B cell (primary cell): ENCODE data around the gene ABCA4. TPM values are rescaled to one million over a fixed set of nuclear protein-coding genes. Genes with fewer than 3 reads are reported as not detected.

Source experiments
- ATAC-seq: fragments of 200-7000 bp; cut with Tn5 transposase; one replicate; pipeline ENCODE4 v1.10.0; 2021; ENCODE audit warnings: low read depth, mild to moderate bottlenecking, moderate number of reproducible peaks, moderate library complexity
- CTCF ChIA-PET: fragments of 350-600 bp; sonication (Branson Sonifier 250); formaldehyde crosslinking; loops from one replicate; lab custom pipeline; 2021; ENCODE audit warnings: antibody characterized with exemption, inconsistent platforms; lab: Charles Lee
- POLR2A ChIA-PET: fragments of 350-600 bp; sonication (Branson Sonifier 250); formaldehyde crosslinking; loops from one replicate; lab custom pipeline; 2021; ENCODE audit warnings: antibody characterized with exemption; lab: Charles Lee
- DNase-seq: peaks from one replicate; pipeline ENCODE4 v3.0.0; 2013
- H2AFZ ChIP-seq: 2 replicates; pipeline ENCODE4 v1.6.1; 2012; ENCODE audit warnings: mild to moderate bottlenecking, low read depth, low read length; ENCODE audit not compliant: insufficient read depth, poor library complexity, severe bottlenecking
- H3K27ac ChIP-seq, 2 donors: 1 replicate in 1 of 2; 2 replicates in 1 of 2; pipeline ENCODE4 v1.5.1; 2012 to 2013; ENCODE audit warnings: low read length in 2 of 2, mild to moderate bottlenecking in 2 of 2, moderate library complexity in 1 of 2
- H3K27me3 ChIP-seq, 4 experiments: fragments of 200-600 bp in 1 of 4; sonication (generic) in 1 of 4; replicated peaks in 1 of 4; 1 replicate in 2 of 4; 2 replicates in 2 of 4; pipeline versions ENCODE4 v1.6.1 to v1.7.0; 2013 to 2016; ENCODE audit warnings: low read length in 3 of 4, mild to moderate bottlenecking in 2 of 4, mixed read lengths in 1 of 4, moderate library complexity in 1 of 4; ENCODE audit not compliant: insufficient read depth in 4 of 4, control insufficient read depth in 3 of 4; ENCODE audit errors: control extremely low read depth in 1 of 4
- H3K36me3 ChIP-seq, 2 experiments: replicated peaks in 1 of 2; 1 replicate in 1 of 2; 2 replicates in 1 of 2; pipeline versions ENCODE4 v1.6.1 to v1.7.1; 2013; ENCODE audit warnings: low read length in 1 of 2; ENCODE audit not compliant: insufficient read depth in 2 of 2, control insufficient read depth in 1 of 2; ENCODE audit errors: control extremely low read depth in 1 of 2, extremely low read depth in 1 of 2
- H3K4me1 ChIP-seq, 2 donors: fragments of 200-600 bp in 1 of 2; sonication (generic) in 1 of 2; 1 replicate in 1 of 2; 2 replicates in 1 of 2; pipeline versions ENCODE4 v1.5.1 to v1.6.1; 2013 to 2017; ENCODE audit warnings: low read length in 2 of 2; ENCODE audit not compliant: control insufficient read depth in 2 of 2, insufficient read depth in 2 of 2
- H3K4me2 ChIP-seq: replicated peaks from 2 replicates; pipeline ENCODE3; 2012; ENCODE audit warnings: mild to moderate bottlenecking, low read depth, low read length; ENCODE audit not compliant: poor library complexity, severe bottlenecking
- H3K4me3 ChIP-seq, 5 experiments: fragments of 200-600 bp in 1 of 5; sonication (generic) in 1 of 5; 1 replicate in 3 of 5; 2 replicates in 2 of 5; pipeline versions ENCODE4 v1.5.1 to v1.7.0; 2011 to 2016; ENCODE audit warnings: low read length in 4 of 5, mild to moderate bottlenecking in 4 of 5, low read depth in 2 of 5, control low read depth in 1 of 5, moderate library complexity in 1 of 5; ENCODE audit not compliant: insufficient read depth in 1 of 5; ENCODE audit errors: control extremely low read depth in 1 of 5, extremely low read depth in 1 of 5
- H3K79me2 ChIP-seq: fragments of 200-600 bp; sonication (generic); one replicate; pipeline ENCODE4 v1.6.0; 2016; ENCODE audit warnings: low read length; ENCODE audit not compliant: control insufficient read depth, insufficient read depth
- H3K9ac ChIP-seq: fragments of 200-600 bp; sonication (generic); 2 replicates; pipeline ENCODE4 v1.6.1; 2017; ENCODE audit warnings: mild to moderate bottlenecking, low read length, moderate library complexity
- H3K9me3 ChIP-seq, 3 donors: one replicate each; pipeline versions ENCODE4 v1.6.1 to v1.7.1; 2013; ENCODE audit warnings: low read length in 2 of 3; ENCODE audit not compliant: control insufficient read depth in 2 of 3, insufficient read depth in 1 of 3; ENCODE audit errors: control extremely low read depth in 1 of 3
- H4K20me1 ChIP-seq: 2 replicates; pipeline ENCODE4 v1.6.0; 2012; ENCODE audit warnings: mild to moderate bottlenecking, low read length; ENCODE audit not compliant: insufficient read depth, control insufficient read depth, poor library complexity, severe bottlenecking
- H3K27ac Mint-ChIP-seq: one replicate; pipeline ENCODE4 v1.8.0; 2021; ENCODE audit warnings: mixed read lengths
- H3K27me3 Mint-ChIP-seq: one replicate; pipeline ENCODE4 v1.8.0; 2021; ENCODE audit warnings: mixed read lengths
- H3K4me1 Mint-ChIP-seq: one replicate; pipeline ENCODE4 v1.8.0; 2021; ENCODE audit warnings: mixed read lengths
- H3K4me3 Mint-ChIP-seq: one replicate; pipeline ENCODE4 v1.8.0; 2021; ENCODE audit warnings: mixed read lengths
- H3K9me3 Mint-ChIP-seq: one replicate; pipeline ENCODE4 v1.8.0; 2022; ENCODE audit warnings: mixed read lengths; ENCODE audit not compliant: insufficient read depth
- EZH2 ChIP-seq: IDR thresholded peaks from 2 replicates; pipeline ENCODE4 v1.6.1; 2012; ENCODE audit warnings: borderline replicate concordance, low read depth, mild to moderate bottlenecking, moderate library complexity, low read length; ENCODE audit not compliant: insufficient read depth, poor library complexity, severe bottlenecking
- WGBS: methylation state at CpG from one replicate; pipeline ENCODE4 v1.1.5; 2013; ENCODE audit warnings: missing lambda C conversion rate; ENCODE audit not compliant: insufficient coverage; 5-methylcytosine and 5-hydroxymethylcytosine counted together
- intact Hi-C: fragments of 100-400 bp; cut with micrococcal nuclease; formaldehyde crosslinking; loops from one replicate; pipeline ENCODE4 v1.10.0; 2022
- polyA plus RNA-seq: library from polyadenylated mRNA; depleted of rRNA; stranded (reverse); fragments of >200 nt; gene quantifications from 2 replicates; pipeline ENCODE4 v1.2.3, GENCODE V29; 2012
- total RNA-seq, 2 donors: library from RNA; stranded (reverse); fragments of 120-200 nt in 1 of 2; gene quantifications; 1 replicate in 1 of 2; 2 replicates in 1 of 2; pipeline versions ENCODE4 v1.2.3 to v1.2.4, GENCODE V29; 2013 to 2022
- TF ChIP-seq, protein P1 (sequence below): fragments of 200-600 bp; IDR thresholded peaks from one replicate; pipeline ENCODE4 v1.8.0; 2022; ENCODE audit warnings: antibody characterized with exemption, mild to moderate bottlenecking

ABCA4 gene
- total and polyA plus RNA-seq, 2 donors (not counting 1 experiment from before 2014, with no cell fraction given): not detected

GRCh38 chr1:94079080-94079940, 41.6 kb downstream of the ABCA4 start:
- Histone ChIP-seq H3K36me3 (no peaks in the 10 kb centered on the region), H2AFZ (no peak overlapping the region), H3K4me3 (no peak overlapping the region), H3K27me3 (peaks cover 0 to 3% (median 0%) of the 10 kb centered on the region in 4 experiments), H3K79me2 (no peaks in the 10 kb centered on the region), H4K20me1 (no peaks in the 10 kb centered on the region), H3K9ac (no peak overlapping the region), H3K4me2 (no peak overlapping the region), H3K9me3 (no peaks in the 10 kb centered on the region), H3K4me1 (no peaks in the 10 kb centered on the region), H3K27ac (no peak overlapping the region)
- ChIA-PET CTCF (interaction anchor here (0.8 kb wide), 1 partner anchor 723 kb away, joined by 3 read pairs; no protein-coding TSS in a partner anchor), POLR2A (no interaction called here)
- no peak for ATAC-seq
- H3K9me3 Mint-ChIP-seq: no peaks in the 10 kb centered on the region
- intact Hi-C loops: no loop called here
- no peak for DNase-seq
- H3K27ac Mint-ChIP-seq: no peak overlapping the region
- peaks cover 16% of the 10 kb centered on the region for H3K27me3 Mint-ChIP-seq
- H3K4me3 Mint-ChIP-seq: no peak overlapping the region
- WGBS: 90% methylated on average over 5 of the region's 6 CpGs
- TF ChIP-seq, protein P1, sequence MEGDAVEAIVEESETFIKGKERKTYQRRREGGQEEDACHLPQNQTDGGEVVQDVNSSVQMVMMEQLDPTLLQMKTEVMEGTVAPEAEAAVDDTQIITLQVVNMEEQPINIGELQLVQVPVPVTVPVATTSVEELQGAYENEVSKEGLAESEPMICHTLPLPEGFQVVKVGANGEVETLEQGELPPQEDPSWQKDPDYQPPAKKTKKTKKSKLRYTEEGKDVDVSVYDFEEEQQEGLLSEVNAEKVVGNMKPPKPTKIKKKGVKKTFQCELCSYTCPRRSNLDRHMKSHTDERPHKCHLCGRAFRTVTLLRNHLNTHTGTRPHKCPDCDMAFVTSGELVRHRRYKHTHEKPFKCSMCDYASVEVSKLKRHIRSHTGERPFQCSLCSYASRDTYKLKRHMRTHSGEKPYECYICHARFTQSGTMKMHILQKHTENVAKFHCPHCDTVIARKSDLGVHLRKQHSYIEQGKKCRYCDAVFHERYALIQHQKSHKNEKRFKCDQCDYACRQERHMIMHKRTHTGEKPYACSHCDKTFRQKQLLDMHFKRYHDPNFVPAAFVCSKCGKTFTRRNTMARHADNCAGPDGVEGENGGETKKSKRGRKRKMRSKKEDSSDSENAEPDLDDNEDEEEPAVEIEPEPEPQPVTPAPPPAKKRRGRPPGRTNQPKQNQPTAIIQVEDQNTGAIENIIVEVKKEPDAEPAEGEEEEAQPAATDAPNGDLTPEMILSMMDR: no peak
- TF ChIP-seq EZH2: no peak
- no peaks in the 10 kb centered on the region for H3K4me1 Mint-ChIP-seq

DNA sequence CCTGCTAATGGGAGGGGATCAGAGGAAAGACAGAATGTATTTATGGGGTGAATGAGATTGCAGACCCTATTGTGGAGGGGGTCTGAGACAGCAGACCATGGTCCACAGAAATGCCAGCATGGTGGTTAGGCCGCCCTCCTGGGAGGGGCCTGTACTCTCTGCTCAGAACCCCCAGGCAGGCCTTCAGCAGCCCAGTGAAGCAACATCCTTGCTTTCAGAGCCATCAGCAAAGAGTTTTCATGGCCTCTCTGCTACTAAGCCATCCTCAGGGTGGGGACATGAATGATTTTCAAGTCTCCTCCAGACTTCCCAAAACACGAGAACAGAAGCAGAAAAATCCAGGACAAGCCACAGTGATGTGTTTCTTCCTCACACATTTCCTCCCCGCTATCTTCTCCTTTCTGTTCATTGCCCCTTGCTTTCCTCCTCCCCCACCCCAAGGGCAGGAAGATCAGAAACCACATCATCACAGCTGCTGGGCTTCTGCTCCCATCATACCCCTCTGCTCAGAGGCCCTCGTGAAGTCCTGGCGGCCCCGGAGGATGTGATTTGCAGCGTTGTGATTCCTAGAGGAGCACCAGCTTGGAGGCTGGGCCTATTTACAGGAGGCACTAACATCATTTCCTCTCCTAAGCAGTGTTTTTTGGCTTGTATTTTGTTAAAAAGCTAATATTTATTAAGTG, 48.0 kb downstream of the ABCA4 start:
- DNase-seq (no peak), ATAC-seq (no peak)
- 28% methylated on average over 3 of the region's 7 CpGs for WGBS
- Histone ChIP-seq H3K27ac (no peak overlapping the region), H3K9me3 (no peaks in the 10 kb centered on the region), H3K4me3 (no peak overlapping the region), H3K9ac (no peak overlapping the region), H2AFZ (peak overlapping the region; percentile 50), H3K36me3 (no peaks in the 10 kb centered on the region), H3K4me2 (no peak overlapping the region), H3K27me3 (no peaks in the 10 kb centered on the region), H4K20me1 (no peaks in the 10 kb centered on the region), H3K79me2 (no peaks in the 10 kb centered on the region), H3K4me1 (no peaks in the 10 kb centered on the region)
- ChIA-PET CTCF (no interaction called here), POLR2A (no interaction called here)
- no peak overlapping the region for H3K4me3 Mint-ChIP-seq
- peaks cover 24% of the 10 kb centered on the region for H3K27me3 Mint-ChIP-seq
- H3K27ac Mint-ChIP-seq: no peak overlapping the region
- no peaks in the 10 kb centered on the region for H3K9me3 Mint-ChIP-seq
- intact Hi-C loops: no loop called here
- no peaks in the 10 kb centered on the region for H3K4me1 Mint-ChIP-seq
- TF ChIP-seq, protein P1: no peak
- TF ChIP-seq EZH2: no peak
